ENCODE results near the gene MLNR.

The MLNR gene

GRCh38 chr13:49220036-49220855 is at the start of gene MLNR:
Gene MLNR (plus strand): TSS chr13:49220338. CDS start chr13:49220338, 0 bp downstream.
- no peak for DNase-seq (ENCODE audit: low read depth)

GRCh38 chr13:49171359-49171758 is 48.8 kb upstream of the MLNR start:
- no peak for DNase-seq (ENCODE audit: low read depth)

GRCh38 chr13:49183672-49184325 is 36.3 kb upstream of the MLNR start:
- no peak for DNase-seq (ENCODE audit: low read depth)

GRCh38 chr13:49184621-49185020 is 35.5 kb upstream of the MLNR start:
- no peak for DNase-seq (ENCODE audit: low read depth)

- DNase-seq (ENCODE audit: low read depth), result no peak
Observed at GRCh38 chr13:49185264-49185663, 34.9 kb upstream of the MLNR start.

GRCh38 chr13:49190901-49191300 is 29.2 kb upstream of the MLNR start:
- no peak for DNase-seq (ENCODE audit: low read depth)

GRCh38 chr13:49206641-49207040 is 13.5 kb upstream of the MLNR start:
- no peak for DNase-seq (ENCODE audit: low read depth)

GRCh38 chr13:49208619-49209018 is 11.5 kb upstream of the MLNR start:
- no peak for DNase-seq (ENCODE audit: low read depth)

- no peak for DNase-seq (ENCODE audit: low read depth)
Observed at GRCh38 chr13:49210114-49210513, 10.0 kb upstream of the MLNR start.

- DNase-seq (ENCODE audit: low read depth), result no peak
Observed at GRCh38 chr13:49210669-49211068, 9.5 kb upstream of the MLNR start.

GRCh38 chr13:49213539-49213938 is 6.6 kb upstream of the MLNR start:
- no peak for DNase-seq (ENCODE audit: low read depth)

GRCh38 chr13:49213997-49214916 is 5.9 kb upstream of the MLNR start:
- DNase-seq (ENCODE audit: low read depth), result no peak

- no peak for DNase-seq (ENCODE audit: low read depth)
Observed at GRCh38 chr13:49214917-49215376, 5.2 kb upstream of the MLNR start.

GRCh38 chr13:49216334-49216733 is 3.8 kb upstream of the MLNR start:
- no peak for DNase-seq (ENCODE audit: low read depth)

- DNase-seq (ENCODE audit: low read depth), result no peak
Observed at GRCh38 chr13:49217962-49218492, 2.1 kb upstream of the MLNR start.

GRCh38 chr13:49218493-49219051 is 1.6 kb upstream of the MLNR start:
- no peak for DNase-seq (ENCODE audit: low read depth)

GRCh38 chr13:49219647-49220035 is 497 bp upstream of the MLNR start:
- DNase-seq (ENCODE audit: low read depth), result no peak

GRCh38 chr13:49220856-49221589 is 885 bp downstream of the MLNR start:
- no peak for DNase-seq (ENCODE audit: low read depth)

- DNase-seq (ENCODE audit: low read depth), result no peak
Observed at GRCh38 chr13:49221590-49221965, 1.4 kb downstream of the MLNR start.

- no peak for DNase-seq (ENCODE audit: low read depth)
Observed at GRCh38 chr13:49225223-49226042, 5.3 kb downstream of the MLNR start.
